ENCODE results near the gene HMGXB4.

HMGXB4 gene

DNA sequence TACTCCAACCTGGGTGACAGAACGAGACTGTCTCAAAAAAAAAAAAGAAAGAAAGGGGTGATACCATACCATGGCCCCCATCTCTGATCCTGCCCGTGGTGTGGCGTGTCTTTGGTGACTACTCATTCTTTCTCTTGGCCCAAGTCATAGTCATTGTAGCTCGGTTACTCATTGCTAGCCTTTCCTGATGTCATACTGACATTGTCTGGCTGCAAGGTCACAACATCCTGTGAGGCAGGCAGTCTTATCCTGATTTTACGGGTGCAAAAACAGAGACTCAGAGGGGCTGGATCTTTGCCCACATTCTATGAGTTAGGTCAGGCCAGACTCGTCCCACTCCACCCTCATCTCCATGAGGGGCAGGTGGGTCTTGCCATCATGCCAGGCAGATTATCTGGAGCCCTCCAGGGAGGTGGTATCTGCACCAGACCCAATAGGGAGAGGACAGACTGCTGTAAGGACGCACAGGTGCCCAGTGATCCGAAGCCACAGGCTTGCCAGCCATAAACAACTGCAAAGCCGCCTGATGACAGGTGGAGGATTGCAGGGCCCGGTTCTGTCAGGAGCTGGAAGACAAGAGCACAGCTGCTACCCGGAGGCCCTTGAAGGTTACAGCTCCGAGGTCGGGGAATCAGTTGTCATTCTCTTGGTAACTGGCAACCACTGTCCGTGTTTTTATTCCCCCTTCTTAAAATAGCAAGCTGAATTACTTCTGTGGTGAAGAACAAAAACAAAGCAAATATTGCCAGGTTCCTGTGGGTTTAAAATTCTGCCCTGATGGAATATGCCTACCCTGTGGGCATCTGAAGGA, 56.2 kb downstream of the HMGXB4 start:
- Histone ChIP-seq H3K27me3 (ENCODE audit: low read length) (no peaks in the 10 kb centered on the region), H3K36me3 (ENCODE audit: low read length) (no peaks in the 10 kb centered on the region), H3K9ac (ENCODE audit: low read length) (no peak overlapping the region), H3F3A (ENCODE audit: insufficient read depth) (no peaks in the 10 kb centered on the region), H3K9me2 (replicated peaks; ENCODE audit: insufficient read depth, low read length) (no peaks in the 10 kb centered on the region), H3K9me3 (ENCODE audit: insufficient read depth, low read length) (no peaks in the 10 kb centered on the region), H3K79me2 (ENCODE audit: insufficient read depth, low read length) (no peaks in the 10 kb centered on the region), H4K20me1 (ENCODE audit: low read depth, low read length) (no peaks in the 10 kb centered on the region), H3K4me3 (ENCODE audit: insufficient read depth, low read length, poor library complexity, severe bottlenecking) (no peak overlapping the region), H3K4me2 (ENCODE audit: low read depth, low read length, poor library complexity, severe bottlenecking) (no peak overlapping the region), H3K27ac (ENCODE audit: low read depth, low read length) (no peak overlapping the region), H2AFZ (ENCODE audit: low read depth, low read length, severe bottlenecking) (no peak overlapping the region)
- no peak for TF ChIP-seq CTCF (IDR thresholded peaks at IDR 0.05; ENCODE audit: insufficient read depth, low read length, poor library complexity, severe bottlenecking)
- no peak for TF ChIP-seq EZH2phosphoT487 (conservative IDR thresholded peaks at IDR 0.05; ENCODE audit: low read length)

DNA sequence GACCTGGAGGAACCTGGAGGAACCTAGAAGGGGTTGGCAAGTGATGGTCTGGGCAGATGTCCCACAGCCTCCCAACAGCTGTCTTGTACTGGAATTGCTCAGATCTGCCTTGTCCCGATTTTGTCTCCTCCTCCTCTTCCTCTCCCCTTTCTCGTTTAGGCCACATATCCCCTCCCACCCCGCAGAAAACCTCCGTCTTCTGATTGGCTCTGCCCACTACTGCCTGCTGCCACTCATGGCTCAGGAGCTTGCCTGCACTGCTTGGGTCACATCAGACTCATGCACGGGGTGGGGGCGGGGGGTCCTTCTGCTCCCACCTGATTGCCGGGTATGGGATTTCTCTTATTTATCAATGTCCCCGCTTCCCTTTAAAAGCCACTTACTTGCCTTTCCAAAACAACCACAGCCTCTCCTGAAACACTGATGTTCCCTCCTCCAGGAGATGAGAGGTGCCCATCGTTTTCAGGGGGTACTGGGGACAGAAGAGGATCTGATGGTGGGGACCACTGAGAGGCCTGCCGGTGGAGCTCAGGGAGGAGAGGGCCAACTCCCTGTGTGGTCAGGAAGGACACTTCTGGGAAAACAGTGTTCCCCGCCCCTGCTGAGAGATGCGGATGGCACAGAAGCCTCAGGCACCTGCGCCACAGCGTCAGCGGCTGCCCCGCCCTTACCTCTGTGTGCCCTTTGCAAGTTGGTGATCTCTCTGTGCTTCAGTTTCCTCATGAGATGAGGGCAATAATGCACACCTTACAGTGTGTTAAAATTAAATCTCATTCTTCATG, 57.1 kb downstream of the HMGXB4 start:
- TF ChIP-seq CTCF (IDR thresholded peaks at IDR 0.05; ENCODE audit: insufficient read depth, low read length, poor library complexity, severe bottlenecking) = no peak
- TF ChIP-seq EZH2phosphoT487 (conservative IDR thresholded peaks at IDR 0.05; ENCODE audit: low read length) = no peak
- no peak overlapping the region for H2AFZ ChIP-seq (ENCODE audit: low read depth, low read length, severe bottlenecking)
- no peak overlapping the region for H3K4me3 ChIP-seq (ENCODE audit: insufficient read depth, low read length, poor library complexity, severe bottlenecking)
- H3K27me3 ChIP-seq (ENCODE audit: low read length) = no peaks in the 10 kb centered on the region
- H3K4me2 ChIP-seq (ENCODE audit: low read depth, low read length, poor library complexity, severe bottlenecking) = no peak overlapping the region
- no peak overlapping the region for H3K9ac ChIP-seq (ENCODE audit: low read length)
- H3K9me3 ChIP-seq (ENCODE audit: insufficient read depth, low read length) = no peaks in the 10 kb centered on the region
- H3K27ac ChIP-seq (ENCODE audit: low read depth, low read length) = no peak overlapping the region
- no peaks in the 10 kb centered on the region for H4K20me1 ChIP-seq (ENCODE audit: low read depth, low read length)
- H3K79me2 ChIP-seq (ENCODE audit: insufficient read depth, low read length) = no peaks in the 10 kb centered on the region
- no peaks in the 10 kb centered on the region for H3F3A ChIP-seq (ENCODE audit: insufficient read depth)
- no peaks in the 10 kb centered on the region for H3K36me3 ChIP-seq (ENCODE audit: low read length)
- no peaks in the 10 kb centered on the region for H3K9me2 ChIP-seq (replicated peaks; ENCODE audit: insufficient read depth, low read length)

DNA sequence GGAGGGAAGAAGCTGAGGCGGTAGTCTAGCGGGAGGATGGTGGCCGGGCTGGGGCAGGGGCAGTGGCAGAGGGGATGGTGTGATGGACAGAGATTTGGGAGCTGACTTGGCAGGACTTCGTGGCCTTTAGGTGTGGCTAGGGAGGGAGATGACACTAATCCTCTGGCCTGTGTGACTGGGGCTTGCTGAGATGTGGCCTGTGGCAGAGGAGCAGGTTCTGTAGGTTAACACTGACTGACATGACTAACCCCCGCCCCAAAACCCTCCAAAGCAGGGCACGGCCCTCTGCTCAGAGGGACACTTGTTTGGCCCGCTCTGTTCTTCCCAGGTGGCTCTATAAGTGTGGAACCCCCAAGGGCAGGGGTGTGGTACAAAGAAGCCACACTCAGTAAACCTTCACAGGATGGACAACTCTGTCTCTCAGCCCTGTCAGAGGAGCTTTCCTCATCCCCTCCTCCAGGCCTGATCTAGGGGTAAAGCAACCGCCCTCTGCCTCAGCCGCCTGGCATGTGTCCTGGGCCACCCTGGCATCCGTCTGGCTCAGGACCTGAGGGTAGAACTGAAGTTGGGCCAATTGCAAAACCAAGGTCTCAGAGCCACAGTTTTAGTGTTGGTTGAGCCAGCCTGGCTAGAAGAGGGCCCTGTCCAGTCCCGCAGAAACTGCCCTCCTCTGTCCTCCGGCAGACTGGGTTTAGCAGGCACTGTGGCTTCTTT, 58.0 kb downstream of the HMGXB4 start:
- TF ChIP-seq CTCF (IDR thresholded peaks at IDR 0.05; ENCODE audit: insufficient read depth, low read length, poor library complexity, severe bottlenecking) (no peak), EZH2phosphoT487 (conservative IDR thresholded peaks at IDR 0.05; ENCODE audit: low read length) (no peak)
- Histone ChIP-seq H4K20me1 (ENCODE audit: low read depth, low read length) (no peaks in the 10 kb centered on the region), H3K36me3 (ENCODE audit: low read length) (no peaks in the 10 kb centered on the region), H3K9ac (ENCODE audit: low read length) (no peak overlapping the region), H3K9me3 (ENCODE audit: insufficient read depth, low read length) (no peaks in the 10 kb centered on the region), H3K4me2 (ENCODE audit: low read depth, low read length, poor library complexity, severe bottlenecking) (no peak overlapping the region), H3K27ac (ENCODE audit: low read depth, low read length) (no peak overlapping the region), H3K4me3 (ENCODE audit: insufficient read depth, low read length, poor library complexity, severe bottlenecking) (no peak overlapping the region), H3K27me3 (ENCODE audit: low read length) (no peaks in the 10 kb centered on the region), H3K9me2 (replicated peaks; ENCODE audit: insufficient read depth, low read length) (no peaks in the 10 kb centered on the region), H3K79me2 (ENCODE audit: insufficient read depth, low read length) (no peaks in the 10 kb centered on the region), H3F3A (ENCODE audit: insufficient read depth) (no peaks in the 10 kb centered on the region), H2AFZ (ENCODE audit: low read depth, low read length, severe bottlenecking) (no peak overlapping the region)
